ENCODE measurements around the gene TSHR.

Gene TSHR

DNA sequence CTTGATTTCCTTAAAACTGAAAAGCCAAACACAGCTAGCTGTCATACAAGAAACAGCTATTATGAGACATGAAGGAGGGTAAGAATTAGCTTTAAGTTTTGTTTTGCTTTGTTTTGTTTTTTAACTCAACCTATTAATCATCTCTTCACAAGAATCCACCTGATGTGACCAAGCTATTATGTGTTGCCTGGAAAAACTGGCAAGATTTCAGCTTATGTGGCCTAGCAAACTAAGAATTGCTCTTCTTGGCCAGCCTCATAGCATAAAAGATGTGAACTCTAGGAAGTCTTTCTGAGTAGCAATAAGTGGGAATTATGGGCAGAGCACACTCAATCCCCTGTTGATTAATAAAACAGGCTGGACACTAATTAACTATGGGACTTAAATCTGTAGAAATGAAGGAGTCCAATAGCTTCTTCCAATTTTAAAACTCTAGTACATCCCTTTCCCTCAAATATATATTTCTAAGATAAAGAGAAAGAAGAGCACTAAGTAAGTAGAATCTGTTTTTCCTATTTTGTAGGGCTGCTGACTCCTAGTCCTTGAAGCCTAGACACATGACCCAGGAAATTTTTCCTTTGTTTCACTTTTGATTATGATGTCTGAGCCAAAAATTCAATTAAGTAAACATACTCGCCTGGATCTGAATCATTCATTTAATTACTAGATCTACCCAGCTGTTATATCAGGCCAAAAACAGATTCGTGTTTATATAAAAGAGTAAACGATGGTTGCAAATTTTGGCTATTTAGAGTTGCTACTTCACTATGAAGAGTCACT, 189.6 kb downstream of the TSHR start:
- DNase-seq: no peak

DNA sequence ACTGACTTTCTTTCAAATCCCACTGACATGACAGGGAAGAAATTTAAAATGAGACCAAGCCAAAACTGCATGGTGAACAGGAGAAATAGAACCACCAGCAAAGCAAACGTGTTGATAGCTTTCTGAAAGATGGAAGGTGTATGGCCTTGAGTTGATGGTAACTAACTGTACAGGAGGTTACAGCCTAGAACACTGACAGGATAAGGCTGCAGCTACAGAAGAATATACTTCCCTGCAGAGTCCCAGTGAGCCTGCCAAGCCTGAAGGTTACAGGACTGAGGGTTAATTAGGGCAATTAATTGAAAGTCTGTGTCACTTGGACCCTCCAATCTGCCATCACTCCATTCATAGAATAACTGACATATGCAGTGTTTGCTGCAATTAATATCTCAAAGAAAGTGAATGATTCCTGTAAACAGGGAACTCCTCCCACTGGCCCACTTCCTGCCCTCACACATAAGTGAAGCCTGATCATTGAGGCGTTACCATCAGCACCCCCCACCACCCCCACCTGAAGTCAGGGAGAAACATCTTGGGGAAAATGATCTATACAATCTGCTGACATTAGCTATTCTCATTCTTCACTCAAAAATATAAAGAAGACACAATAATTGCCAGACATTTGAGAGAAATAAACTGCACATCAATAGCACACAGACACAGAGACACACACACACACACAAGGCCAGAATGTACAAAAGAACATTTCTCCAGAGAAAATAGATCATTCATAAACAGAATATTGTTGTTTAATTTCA, 191.9 kb downstream of the TSHR start:
- DNase-seq: peak in 1 of 2 experiments; percentile 18

DNA sequence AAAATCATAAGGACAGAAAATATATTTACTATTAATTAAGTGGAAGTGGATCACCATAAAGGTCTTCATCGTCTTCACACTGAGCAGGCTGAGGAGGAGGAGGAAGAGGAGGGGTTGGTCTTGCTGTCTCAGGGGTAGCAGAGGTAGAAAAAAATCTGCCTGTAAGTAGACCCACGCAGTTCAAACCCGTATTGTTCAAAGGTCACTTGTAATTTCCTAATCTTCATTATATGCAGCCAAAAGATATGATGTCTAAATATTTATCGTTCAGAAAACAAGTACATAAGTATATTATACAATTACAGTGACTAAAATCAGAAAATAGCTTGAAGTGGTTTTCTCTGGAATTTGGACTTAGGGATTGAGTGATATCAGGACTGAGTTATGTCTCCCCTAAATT, 193.2 kb downstream of the TSHR start:
- DNase-seq: no peak

DNA sequence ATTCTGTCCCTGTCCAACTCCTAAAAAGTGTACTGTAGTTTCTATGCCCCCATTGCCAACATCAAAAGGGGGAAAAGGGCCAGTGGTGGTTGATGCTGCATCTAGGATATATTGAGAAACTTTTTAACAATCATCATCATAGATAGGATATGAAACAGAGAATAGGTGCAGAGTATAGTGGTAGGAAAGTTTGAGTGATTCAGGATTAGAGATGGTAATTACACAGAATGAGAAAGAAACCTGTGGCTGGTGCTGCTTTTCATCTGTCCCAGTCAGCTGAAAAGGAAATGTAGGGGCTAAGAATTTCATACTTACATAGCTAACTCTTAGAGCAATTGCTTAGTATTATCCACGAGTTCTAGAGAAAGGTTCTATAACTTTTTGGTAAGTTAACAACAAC, 197.8 kb downstream of the TSHR start:
- DNase-seq: no peak

DNA sequence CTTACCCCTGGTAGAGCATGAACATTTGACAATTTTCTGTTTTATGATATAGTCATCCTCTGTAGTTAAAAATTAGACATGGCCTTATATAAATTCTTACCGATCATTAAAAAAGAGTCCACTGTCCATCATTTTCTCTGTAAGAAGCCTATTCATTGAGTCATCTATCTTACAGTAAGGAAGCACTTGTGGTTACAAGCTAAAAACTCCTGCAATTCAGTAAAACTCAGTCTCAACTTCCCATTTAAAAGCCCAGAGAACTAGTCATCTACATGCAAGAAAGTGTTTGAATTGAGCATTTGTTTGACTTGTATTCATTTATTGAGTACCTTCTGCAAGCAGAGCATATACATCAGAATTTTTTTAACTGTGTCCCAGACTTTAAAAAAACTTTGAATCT, 202.0 kb downstream of the TSHR start:
- DNase-seq: no peak

DNA sequence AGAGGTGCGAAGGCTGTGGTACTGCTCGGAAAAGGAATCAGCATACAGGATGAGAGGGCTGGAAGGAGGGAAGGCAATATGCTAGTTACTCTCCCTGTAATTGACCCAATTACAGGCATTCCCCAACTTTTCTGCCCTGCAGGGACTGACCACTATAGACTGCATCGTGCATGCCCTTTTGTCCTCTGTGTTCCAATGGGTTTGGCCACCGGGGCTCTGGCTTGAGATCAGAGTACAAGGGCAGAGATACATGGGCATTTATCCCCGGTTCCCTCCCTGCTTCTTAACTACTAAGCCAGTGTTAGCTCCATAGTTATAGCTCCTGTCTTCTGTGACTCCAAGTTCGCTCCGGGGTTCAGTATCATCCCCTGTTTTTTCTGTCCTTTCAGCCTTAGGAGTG, 205.7 kb downstream of the TSHR start:
- no peak for DNase-seq

DNA sequence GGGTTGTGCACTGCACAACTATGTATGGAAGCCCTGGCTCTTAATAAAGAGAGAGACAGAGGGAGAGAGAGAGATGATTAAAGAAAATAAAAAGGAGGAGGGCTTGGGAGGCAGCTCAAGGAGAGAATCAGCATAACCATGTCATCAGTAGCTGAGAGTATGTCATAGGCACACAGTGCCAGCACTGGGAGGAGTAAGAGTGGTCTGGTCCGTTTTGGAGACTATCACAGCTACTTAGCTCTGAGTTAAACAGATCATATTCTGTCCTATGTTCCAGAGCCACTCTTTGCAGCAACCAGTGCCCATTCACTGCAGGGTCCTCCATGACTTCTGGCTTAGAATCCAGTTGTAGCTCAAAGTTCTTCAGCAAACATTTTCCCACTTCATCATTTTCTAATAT, 206.3 kb downstream of the TSHR start:
- DNase-seq: no peak

DNA sequence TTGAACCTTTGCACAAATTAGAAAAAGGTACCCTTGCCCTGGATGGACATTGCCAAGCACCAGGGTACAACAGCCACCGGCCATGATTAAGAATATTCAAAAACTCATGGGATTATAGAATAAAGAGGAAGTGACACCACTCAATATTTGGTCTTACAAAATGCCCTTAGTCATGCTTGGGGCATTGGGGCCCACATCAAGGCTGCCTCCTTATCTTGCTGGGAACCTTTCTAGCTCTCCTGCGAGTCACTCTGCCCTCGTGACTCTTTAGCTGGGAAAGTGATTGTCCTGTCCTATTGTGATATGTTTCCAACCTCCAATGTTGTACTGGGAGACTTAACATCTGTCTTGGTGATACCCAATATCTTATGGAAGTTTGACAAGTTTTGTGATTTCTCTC, 207.5 kb downstream of the TSHR start:
- no peak for DNase-seq

DNA sequence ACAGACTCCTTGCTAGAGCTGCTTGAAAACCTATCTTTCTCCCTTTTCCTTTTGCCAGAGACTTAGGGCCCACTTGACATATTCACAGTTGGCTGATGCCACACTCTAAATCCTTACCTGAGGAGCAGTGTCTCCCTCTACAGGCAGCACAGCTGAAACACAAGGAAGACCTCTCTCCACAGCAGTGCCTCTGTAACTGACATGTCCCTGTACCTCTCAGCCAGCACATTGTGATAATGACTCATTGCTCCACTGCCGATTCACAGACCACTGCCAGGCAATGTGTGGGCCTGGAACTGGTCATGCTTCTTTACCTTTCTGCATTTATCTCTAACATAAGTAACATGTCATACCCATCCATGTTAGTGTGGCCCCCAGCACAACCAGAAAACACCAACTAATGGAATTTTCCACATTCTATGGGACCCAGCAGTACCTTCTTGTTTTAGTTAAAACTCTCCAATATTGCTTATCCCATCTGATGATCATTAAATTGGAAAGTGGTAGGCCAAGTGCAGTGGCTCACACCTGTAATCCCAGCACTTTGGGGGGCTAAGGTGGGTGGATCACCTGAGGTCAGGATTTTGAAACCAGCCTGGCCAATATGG, 208.8 kb downstream of the TSHR start:
- DNase-seq: peak; percentile 90 to 97

DNA sequence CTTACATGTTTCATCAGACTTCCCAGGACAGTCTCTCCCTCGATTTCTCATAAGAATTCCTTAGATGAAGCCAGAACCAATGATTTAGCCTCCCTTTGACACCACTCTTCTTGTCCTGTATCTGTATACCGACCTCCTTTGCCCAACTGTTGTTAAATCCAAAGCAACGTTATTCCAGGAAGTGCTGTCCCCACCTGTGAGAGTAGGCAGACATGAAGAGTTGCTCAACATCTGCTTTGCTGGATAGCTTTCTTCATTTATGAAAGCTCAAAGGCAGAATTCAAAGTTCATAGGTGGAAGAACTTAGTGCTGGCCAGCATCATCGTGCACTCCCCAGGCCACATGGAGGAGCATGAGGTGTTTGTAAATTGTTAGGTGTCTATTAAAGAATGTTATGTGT, 209.8 kb downstream of the TSHR start:
- no peak for DNase-seq

DNA sequence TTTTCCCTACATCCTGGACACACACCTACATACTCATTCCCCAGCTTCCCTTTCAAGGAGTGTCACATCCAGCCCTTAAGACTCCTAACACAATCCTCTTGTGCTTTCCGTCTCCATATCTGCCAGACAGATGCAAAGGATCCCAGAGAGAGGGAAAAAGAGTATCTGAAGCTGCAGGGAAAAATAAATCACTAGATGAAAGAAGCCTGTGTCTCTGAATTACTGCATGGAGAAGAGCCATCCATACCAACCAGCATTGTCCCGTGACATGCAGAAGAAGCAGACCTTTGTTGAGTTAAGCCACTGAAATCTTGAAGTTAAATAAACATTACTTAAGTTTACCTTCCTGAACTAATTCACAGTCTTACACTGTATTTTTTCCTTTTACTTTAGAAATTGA, 210.7 kb downstream of the TSHR start:
- no peak for DNase-seq

DNA sequence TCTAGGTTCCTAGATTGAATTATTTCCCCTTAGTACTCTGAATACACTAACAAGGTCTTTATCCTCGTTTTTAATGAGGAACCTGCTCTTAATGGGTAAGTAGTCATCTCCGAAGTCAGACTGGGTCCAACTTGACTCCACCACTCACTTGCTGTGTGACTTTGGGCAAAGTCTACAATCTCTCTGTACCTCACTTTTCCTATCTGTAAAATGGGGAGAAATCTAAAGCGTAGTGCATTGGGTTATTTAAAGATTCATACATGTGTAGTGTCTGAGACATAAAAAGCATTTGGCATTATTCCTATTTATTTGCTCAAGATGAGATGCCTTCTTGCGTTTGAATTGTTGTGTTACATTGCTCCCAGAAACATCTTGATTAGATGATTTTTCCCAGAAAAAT, 213.8 kb downstream of the TSHR start:
- no peak for DNase-seq

DNA sequence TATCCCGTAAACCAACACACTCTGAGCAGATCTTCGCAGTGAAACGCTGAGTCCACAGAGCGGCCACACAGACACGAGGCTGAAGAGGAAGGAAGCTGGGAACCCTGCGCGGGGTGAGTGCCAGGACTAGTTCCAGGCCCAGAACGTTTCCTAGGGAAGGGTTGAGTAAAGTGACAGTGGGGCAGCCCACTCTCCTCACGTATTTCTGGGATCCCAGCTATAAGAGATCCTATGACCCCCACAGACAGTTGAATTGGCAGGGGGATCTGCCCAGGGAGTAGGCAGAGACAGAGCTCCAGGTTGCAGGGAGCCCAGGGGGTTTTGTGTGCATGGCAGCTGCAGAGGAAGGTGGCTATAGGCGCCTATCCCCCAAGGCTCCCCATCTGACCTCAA, 214.3 kb downstream of the TSHR start:
- DNase-seq: peak in 1 of 2 experiments; percentile 48

DNA sequence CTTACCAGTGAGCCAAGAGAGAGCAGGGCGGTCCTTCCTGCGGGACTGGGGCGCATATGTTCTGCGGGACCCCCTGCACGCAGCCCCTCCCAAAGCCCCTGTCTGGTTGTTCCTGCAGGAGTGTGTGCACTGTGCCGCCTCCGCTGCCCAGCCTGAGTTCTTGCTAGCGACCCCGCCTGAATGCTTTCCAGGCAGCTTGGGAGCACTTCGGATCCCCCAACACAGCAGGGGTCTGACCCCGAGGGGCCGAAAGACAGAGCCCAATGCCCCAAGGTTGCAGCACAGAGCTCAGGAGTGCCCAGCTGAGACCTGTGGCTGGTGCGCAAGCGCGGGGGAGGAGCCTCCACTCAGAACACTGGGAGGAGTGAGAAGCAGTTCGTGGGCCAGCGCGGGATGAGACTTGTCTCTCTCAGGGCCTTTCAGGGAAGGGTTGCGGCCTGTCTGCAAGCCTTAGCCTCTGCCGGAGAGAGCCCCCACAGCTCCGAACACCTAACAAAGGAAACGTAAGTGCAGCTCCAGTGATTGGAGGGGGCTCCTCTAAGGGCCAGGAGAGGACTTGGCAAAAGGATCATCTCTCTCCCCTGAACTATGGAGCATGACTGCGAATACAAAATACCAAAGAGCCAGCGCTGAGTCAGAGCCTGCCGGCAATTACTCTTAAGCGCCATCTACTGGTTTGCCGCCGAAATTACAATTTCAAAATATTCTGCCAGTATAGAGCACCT, 214.8 kb downstream of the TSHR start:
- DNase-seq: peak; percentile 95 to 96

DNA sequence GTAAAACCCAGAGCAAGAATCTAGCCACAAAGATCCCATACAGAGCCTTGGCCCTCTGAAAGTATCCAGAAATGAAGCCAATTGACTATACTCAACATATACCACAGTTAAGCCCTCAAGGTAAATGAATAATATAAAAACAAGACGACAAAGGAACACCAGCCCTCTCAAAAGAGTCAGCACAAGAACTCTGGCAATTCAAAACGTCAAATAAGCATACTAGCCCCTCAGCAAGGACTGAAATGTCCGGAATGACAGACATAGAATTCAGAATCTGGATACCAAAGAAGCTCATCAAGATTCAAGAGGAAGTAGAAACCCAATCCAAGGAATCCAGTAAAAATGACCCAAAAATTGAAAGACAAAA, 215.4 kb downstream of the TSHR start:
- no peak for DNase-seq

DNA sequence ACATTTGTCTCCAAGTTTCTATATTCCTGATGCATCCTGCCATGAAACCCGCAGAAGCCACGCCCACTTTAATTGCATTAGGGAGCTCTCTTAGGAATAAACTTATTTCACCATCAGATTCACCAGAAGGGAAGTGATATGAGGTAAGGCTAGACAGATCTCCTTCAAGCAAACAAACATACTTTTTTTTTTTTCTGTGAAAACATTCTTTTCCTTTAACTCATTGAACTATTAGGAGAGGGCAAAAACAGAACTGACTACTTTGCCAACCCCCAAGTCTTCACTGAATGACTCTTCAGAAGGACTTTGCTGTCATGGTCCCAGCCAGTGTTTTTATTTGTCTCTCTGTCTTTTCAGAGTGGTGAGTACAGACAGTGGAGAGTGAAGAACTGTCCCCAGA, 216.9 kb downstream of the TSHR start:
- no peak for DNase-seq

DNA sequence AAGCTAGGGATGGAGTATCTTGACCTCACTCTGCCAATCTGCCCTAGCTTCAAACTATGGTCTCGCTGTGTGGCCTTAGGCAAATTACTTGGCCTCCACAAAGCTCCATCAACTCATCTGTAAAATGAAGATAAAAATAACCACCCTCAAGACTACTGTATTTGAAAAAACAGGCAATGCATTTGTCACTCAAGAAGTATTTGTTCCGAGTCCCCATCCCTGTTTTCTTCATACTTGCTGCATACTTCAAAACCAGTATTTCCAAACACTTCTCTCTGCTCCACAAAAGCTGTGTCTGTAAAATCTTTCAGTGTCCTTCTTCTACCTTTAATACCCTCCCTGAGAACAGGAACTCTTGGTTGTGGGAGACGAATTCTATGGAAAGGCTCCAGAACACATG, 217.5 kb downstream of the TSHR start:
- DNase-seq: no peak

DNA sequence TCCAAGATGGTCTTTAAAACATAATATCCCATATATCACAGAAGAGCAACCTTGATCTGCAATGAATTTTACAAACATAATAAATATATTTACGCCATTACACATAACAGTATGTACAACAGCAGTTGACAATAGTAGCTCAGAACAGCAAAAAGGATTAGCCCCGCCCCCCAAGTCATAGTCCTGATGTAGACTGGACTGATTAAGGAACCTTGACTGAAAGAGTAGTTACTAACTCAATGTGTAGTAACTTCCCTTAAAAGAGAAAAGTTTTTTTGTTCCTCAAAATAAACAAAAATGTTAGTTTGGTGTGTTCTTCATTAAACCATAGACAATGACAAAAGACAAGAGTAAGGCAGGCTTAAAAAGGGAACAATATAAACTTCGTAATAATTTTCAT, 220.8 kb downstream of the TSHR start:
- no peak for DNase-seq

DNA sequence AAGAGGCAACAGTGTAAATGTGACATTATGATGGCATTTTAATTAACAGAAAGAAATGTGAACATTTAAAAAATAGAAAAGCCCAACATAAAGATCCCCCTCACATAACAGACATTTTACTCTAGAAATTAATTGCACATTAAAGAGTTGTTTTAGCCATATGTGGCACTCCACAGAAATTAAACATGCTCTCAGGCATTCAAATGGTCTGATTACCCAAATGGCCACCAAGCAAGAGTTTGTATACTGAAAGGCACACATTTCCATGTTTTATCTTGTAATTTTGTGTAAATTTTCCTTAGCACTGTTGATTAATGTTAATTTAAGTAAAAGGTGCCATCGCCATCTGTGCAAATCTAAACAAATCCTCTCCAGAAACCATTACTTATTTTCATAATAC, 221.8 kb downstream of the TSHR start:
- DNase-seq: no peak

DNA sequence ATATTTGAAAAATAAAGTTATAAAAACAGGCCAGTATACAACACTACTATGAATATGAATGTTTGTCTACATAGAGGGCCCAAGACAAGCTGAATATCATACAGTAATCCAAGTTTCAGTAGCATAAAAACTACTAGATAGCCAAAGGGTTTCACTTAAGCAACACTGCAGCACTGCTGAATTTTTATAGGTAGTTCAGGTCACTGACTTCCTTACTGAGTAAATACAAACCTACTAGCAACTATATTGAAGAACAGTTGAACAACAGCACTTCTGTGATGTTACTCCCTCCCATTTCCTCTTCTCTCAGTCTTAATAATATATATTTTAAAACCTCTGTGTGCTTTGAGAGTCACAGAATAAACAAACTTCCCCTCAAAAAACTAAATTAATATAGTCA, 222.6 kb downstream of the TSHR start:
- DNase-seq: no peak

DNA sequence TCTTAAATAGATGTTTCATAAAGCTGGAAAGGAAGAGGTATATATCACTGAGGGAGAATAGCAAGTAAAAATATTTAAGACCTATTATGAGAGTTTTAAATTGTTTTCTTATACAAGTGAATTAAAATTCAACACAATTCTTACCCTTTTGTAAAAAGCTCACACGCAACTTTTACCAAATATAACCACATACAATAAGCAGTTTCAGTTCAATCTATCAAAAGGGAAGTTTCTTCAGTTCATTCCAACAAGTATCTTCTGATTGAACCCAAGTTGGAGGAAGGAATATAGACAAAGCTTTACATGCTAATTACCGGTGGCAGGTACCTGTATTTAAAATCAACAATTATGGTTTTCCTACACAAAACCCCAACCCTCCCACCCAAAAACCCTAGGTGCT, 224.2 kb downstream of the TSHR start:
- DNase-seq: no peak

DNA sequence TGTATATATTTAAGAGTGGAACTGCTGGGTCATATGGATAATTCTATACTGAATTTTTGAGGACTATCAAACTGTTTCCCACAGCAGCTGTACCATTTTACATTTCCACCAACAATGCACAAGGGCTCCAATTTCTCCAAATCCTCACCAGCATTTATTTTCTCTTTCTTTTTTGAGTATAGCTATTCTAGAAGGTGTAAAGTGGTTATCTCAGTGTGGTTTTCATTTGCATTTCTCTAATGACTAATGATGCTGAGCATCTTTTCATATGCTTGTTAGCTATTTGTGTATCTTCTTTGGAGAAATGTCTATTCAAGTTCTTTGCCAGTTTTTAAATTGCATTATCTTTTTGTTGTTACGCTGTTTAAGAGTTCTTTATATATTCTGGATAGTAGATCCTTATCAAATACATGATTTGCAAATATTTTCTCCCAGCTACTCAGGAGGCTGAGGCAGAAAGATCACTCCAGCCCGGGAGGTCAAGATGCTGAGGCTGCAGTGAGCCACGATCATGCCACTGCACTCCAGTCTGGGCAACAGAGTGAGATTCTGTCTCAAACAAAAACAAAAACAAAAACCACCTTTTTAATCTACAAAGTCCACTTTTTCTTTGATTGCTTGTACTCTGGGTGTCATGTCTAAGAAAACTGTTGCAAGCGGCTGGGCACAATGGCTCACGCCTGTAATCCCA, 232.6 kb downstream of the TSHR start:
- no peak for DNase-seq

DNA sequence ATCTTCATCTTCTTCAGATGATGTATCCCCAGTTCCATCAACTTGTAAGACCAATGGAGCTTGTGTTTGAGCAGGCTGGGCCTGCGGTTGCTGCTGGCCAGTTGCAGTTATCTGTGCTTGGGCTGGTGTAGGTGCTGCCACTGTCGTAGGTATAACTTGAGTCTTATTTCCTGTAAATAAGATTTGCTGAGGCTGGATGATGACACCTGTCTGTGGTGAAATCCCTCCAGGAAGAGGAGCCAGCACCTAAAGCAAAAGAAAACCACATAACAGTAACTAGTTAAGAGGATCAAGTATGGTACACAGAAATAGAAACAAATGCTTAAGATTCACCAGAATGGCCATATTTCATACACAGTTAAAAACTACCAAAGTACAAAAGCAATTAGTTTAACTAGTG, 237.2 kb downstream of the TSHR start:
- DNase-seq: no peak

Data from NCI-H524 (cell line).